ENCODE measurements around the gene SFTPA2. TPM values are rescaled to one million over a fixed set of nuclear protein-coding genes. Genes with fewer than 3 reads are reported as not detected.

The SFTPA2 gene
- not detected for total RNA-seq

- TF ChIP-seq CTCF (IDR thresholded peaks at IDR 0.05), result no peak
- H3K4me1 ChIP-seq, result no peaks in the 10 kb centered on the region
- no peak for DNase-seq (ENCODE audit: low spot score in 2 of 2)
- H3K27me3 ChIP-seq, result no peaks in the 10 kb centered on the region
- H3K36me3 ChIP-seq, result no peaks in the 10 kb centered on the region
- H3K9me3 ChIP-seq, result no peaks in the 10 kb centered on the region
- no peak within 1 kb of the TSS for H3K4me3 ChIP-seq
- intact Hi-C loops (cut with DNase I), result no loop called here
- no peak within 1 kb of the TSS for H3K27ac ChIP-seq
Observed at GRCh38 chr10:79560160-79560709, at the start of gene SFTPA2. SFTPA2 (minus strand) TSS chr10:79560407; CDS start chr10:79559483, 924 bp downstream.

GRCh38 chr10:79608505-79609375 lies 48.5 kb upstream of the SFTPA2 start:
- no peak overlapping the region for H3K27ac ChIP-seq
- no peaks in the 10 kb centered on the region for H3K9me3 ChIP-seq
- H3K4me1 ChIP-seq, result no peaks in the 10 kb centered on the region
- intact Hi-C loops (cut with DNase I), result no loop called here
- no peaks in the 10 kb centered on the region for H3K36me3 ChIP-seq
- peak in 1 of 3 experiments; percentile 27 for TF ChIP-seq CTCF (IDR thresholded peaks at IDR 0.05)
- no peaks in the 10 kb centered on the region for H3K27me3 ChIP-seq
- DNase-seq (ENCODE audit: low spot score in 2 of 2), result no peak
- H3K4me3 ChIP-seq, result no peak overlapping the region

GRCh38 chr10:79605308-79605707 lies 45.1 kb upstream of the SFTPA2 start:
- DNase-seq (ENCODE audit: low spot score in 2 of 2), result no peak
- no peaks in the 10 kb centered on the region for H3K9me3 ChIP-seq
- H3K4me3 ChIP-seq, result no peak overlapping the region
- no peak overlapping the region for H3K27ac ChIP-seq
- no peaks in the 10 kb centered on the region for H3K36me3 ChIP-seq
- no peaks in the 10 kb centered on the region for H3K27me3 ChIP-seq
- H3K4me1 ChIP-seq, result no peaks in the 10 kb centered on the region
- TF ChIP-seq CTCF (IDR thresholded peaks at IDR 0.05), result no peak
- intact Hi-C loops (cut with DNase I), result no loop called here

- no peaks in the 10 kb centered on the region for H3K9me3 ChIP-seq
- no peak overlapping the region for H3K4me3 ChIP-seq
- DNase-seq (ENCODE audit: low spot score in 2 of 2), result no peak
- no peaks in the 10 kb centered on the region for H3K36me3 ChIP-seq
- intact Hi-C loops (cut with DNase I), result no loop called here
- TF ChIP-seq CTCF (IDR thresholded peaks at IDR 0.05), result no peak
- no peaks in the 10 kb centered on the region for H3K27me3 ChIP-seq
- no peaks in the 10 kb centered on the region for H3K4me1 ChIP-seq
- no peak overlapping the region for H3K27ac ChIP-seq
Observed at GRCh38 chr10:79604294-79604693, 44.1 kb upstream of the SFTPA2 start.

GRCh38 chr10:79602953-79603352 lies 42.7 kb upstream of the SFTPA2 start:
- Histone ChIP-seq H3K9me3 (no peaks in the 10 kb centered on the region), H3K36me3 (no peaks in the 10 kb centered on the region), H3K4me1 (no peaks in the 10 kb centered on the region), H3K27me3 (no peaks in the 10 kb centered on the region), H3K27ac (no peak overlapping the region), H3K4me3 (no peak overlapping the region)
- DNase-seq (ENCODE audit: low spot score in 2 of 2), result no peak
- no peak for TF ChIP-seq CTCF (IDR thresholded peaks at IDR 0.05)
- intact Hi-C loops (cut with DNase I), result no loop called here
